Stimulated activated effector memory CD8-positive, alpha-beta T cell treated with anti-CD3 and anti-CD28 coated beads, Interleukin-12 subunit alpha, Interleukin-12 subunit beta, amount 100 ng/mL, for 72 hours (primary cell): ENCODE measurements around the gene ABCC10.
"Not testable (repeated sequence)": the region's sequence is repeated elsewhere in the genome, so short reads cannot be mapped to it uniquely, and the experiment has no call there.

Experiments
- ATAC-seq: fragments of 150-1000 bp; cut with Tn5 transposase; 2 replicates; pipeline ENCODE4 v1.10.0; 2021
- DNase-seq, 2 donors: peaks; one replicate each; pipeline ENCODE4 v3.0.0; 2021 to 2022; ENCODE audit warnings: low spot score in 2 of 2
- H3K27ac Mint-ChIP-seq: one replicate; pipeline ENCODE4 v1.8.0; 2022; ENCODE audit warnings: mild to moderate bottlenecking, mixed read lengths
- H3K36me3 Mint-ChIP-seq: one replicate; pipeline ENCODE4 v1.8.0; 2022; ENCODE audit warnings: mild to moderate bottlenecking, mixed read lengths
- H3K4me1 Mint-ChIP-seq: one replicate; pipeline ENCODE4 v1.8.0; 2022; ENCODE audit warnings: mixed read lengths
- H3K4me3 Mint-ChIP-seq: one replicate; pipeline ENCODE4 v1.8.0; 2022; ENCODE audit warnings: mild to moderate bottlenecking, mixed read lengths
- H3K9me3 Mint-ChIP-seq: one replicate; pipeline ENCODE4 v1.8.0; 2022; ENCODE audit warnings: mixed read lengths

The ABCC10 gene

DNA sequence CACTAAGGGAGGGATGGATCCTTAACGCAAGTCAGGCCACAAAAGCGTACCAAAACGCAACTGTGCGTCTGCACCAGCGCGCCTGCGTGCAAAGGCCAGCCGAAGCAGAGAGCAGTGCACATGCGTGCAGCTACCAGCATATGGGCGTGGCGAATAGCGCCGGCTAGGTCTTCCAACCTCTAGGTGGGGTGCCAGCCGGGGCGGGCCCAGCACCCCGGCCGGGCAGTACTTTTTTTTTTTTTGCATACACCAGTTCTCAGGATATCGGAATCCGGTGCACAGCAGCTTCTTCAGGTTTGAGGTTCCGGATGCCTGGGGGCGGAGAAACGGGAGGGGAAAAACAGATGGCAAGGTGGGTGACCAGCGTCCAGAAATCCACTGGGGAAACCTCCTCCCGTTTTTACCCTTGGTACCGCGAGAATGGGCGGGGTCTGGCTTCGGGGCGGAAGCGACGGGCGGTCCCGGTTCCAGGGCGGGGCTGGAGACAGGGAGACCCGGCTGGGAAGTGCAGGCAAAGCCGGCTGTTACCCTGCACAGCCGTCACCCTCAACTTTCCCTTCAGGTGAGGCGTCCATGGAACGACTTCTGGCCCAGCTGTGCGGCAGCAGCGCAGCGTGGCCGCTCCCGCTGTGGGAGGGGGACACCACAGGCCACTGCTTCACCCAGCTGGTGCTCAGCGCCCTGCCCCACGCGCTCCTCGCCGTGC, at the start of gene ABCC10:
Gene ABCC10 (plus strand): TSS at position 136 of the 706 bp plus-strand sequence. CDS start 438 bp downstream, at position 574.
- ATAC-seq, result peak; percentile 97
- peak; percentile 86 to 97 for DNase-seq
- Mint-ChIP-seq H3K36me3 (peaks cover 7% of the 10 kb centered on the region), H3K4me3 (peak within 1 kb of the TSS; percentile 91), H3K27ac (peak within 1 kb of the TSS; percentile 91), H3K4me1 (peaks cover 24% of the 10 kb centered on the region), H3K9me3 (no peaks in the 10 kb centered on the region)

DNA sequence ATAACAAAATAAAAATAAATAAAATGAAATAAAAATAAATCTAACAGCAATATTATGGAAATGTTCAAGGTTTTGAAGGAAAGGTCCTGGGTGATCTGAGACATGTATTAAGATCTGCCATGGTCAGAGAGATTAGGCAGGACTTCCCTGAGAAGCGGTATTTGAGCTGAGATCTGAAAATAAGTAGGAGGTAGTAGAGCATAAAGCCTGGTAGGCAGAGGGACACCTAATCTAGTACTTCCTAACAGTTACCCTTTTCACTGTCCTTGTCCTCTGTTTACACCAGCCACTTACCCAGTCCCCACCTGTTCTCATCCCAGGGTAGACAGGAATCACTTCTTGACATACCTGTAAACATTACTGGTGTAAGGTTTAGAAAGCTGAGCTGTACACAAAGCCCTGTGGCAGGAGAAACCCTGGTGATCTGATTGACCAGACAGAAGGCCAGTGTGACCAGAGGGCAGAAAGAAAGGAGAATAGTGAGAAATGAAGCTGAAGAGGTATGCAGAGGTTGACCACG, 49.6 kb upstream of the ABCC10 start:
- Mint-ChIP-seq H3K4me1 (peaks cover 22% of the 10 kb centered on the region), H3K36me3 (no peaks in the 10 kb centered on the region), H3K27ac (no peak overlapping the region), H3K9me3 (no peaks in the 10 kb centered on the region), H3K4me3 (no peak overlapping the region)
- no peak for DNase-seq
- no peak for ATAC-seq

- DNase-seq (no peak), ATAC-seq (no peak)
- peaks cover under 1% of the 10 kb centered on the region for H3K36me3 Mint-ChIP-seq
- H3K9me3 Mint-ChIP-seq, result no peaks in the 10 kb centered on the region
- no peak overlapping the region for H3K4me3 Mint-ChIP-seq
- peaks cover 26% of the 10 kb centered on the region for H3K4me1 Mint-ChIP-seq
- no peak overlapping the region for H3K27ac Mint-ChIP-seq
These were observed 48.7 kb upstream of the ABCC10 start for GRCh38 chr6:43378631-43379030.

DNA sequence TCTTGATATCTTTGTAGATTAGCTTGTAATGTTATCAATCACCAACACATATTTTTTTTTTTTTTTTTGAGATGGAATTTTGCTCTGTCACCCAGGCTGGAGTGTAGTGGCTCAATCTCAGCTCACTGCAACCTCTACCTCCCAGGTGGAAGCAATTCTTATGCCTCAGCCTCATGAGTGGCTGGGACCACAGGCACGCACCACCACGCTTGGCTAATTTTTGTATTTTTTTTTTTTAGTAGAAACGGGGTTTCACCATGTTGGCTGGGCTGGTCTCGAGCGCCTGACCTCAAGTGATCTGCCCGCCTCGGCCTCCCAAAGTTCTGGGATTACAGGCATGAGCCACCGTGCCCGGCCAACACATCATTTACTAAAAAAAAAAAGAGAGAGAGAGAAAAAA, 46.5 kb upstream of the ABCC10 start:
- not testable (repeated sequence) for H3K9me3 Mint-ChIP-seq, H3K36me3 Mint-ChIP-seq, ATAC-seq, H3K4me3 Mint-ChIP-seq, DNase-seq, H3K27ac Mint-ChIP-seq
- H3K4me1 Mint-ChIP-seq, result peaks cover 37% of the 10 kb centered on the region

- Mint-ChIP-seq H3K9me3 (no peaks in the 10 kb centered on the region), H3K36me3 (peaks cover 12% of the 10 kb centered on the region), H3K4me1 (peaks cover 39% of the 10 kb centered on the region), H3K4me3 (peak overlapping the region; percentile 64), H3K27ac (peak overlapping the region; percentile 93)
- no peak for ATAC-seq
- no peak for DNase-seq
These were observed 44.2 kb upstream of the ABCC10 start for GRCh38 chr6:43383021-43383667.

DNA sequence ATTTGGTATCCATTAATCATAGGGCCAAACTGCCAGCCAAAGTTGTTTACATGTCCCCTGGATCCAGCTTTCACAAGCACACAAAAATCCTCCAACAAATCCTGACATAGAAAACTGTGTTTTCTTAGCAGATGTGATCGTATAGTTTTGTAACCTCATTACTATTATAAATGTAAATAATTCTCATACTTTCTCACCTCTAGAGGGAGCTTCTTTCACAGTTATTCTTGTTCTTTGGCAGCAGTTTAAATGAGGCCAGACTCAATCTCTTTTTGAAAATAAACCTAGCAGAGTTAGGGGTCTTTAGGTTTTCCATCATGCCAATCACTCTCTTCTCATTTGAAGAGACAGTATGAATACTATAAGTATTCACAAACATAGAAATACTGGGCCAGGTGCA, 40.8 kb upstream of the ABCC10 start:
- no peak overlapping the region for H3K27ac Mint-ChIP-seq
- no peak for DNase-seq
- H3K9me3 Mint-ChIP-seq, result no peaks in the 10 kb centered on the region
- no peak overlapping the region for H3K4me3 Mint-ChIP-seq
- H3K4me1 Mint-ChIP-seq, result peaks cover 51% of the 10 kb centered on the region
- H3K36me3 Mint-ChIP-seq, result peaks cover 12% of the 10 kb centered on the region
- no peak for ATAC-seq

- Mint-ChIP-seq H3K9me3 (no peaks in the 10 kb centered on the region), H3K36me3 (peaks cover 7% of the 10 kb centered on the region), H3K4me3 (no peak overlapping the region), H3K4me1 (peaks cover 47% of the 10 kb centered on the region), H3K27ac (no peak overlapping the region)
- DNase-seq, result no peak
- no peak for ATAC-seq
These were observed 37.5 kb upstream of the ABCC10 start for GRCh38 chr6:43389730-43390295.

GRCh38 chr6:43390753-43391439, 36.4 kb upstream of the ABCC10 start:
- not testable (repeated sequence) for DNase-seq, H3K9me3 Mint-ChIP-seq, H3K36me3 Mint-ChIP-seq
- H3K4me1 Mint-ChIP-seq, result peaks cover 43% of the 10 kb centered on the region
- peak overlapping the region; percentile 70 for H3K4me3 Mint-ChIP-seq
- H3K27ac Mint-ChIP-seq, result peak overlapping the region; percentile 83
- peak; percentile 8 for ATAC-seq

- Mint-ChIP-seq H3K36me3 (no peaks in the 10 kb centered on the region), H3K27ac (peak overlapping the region; percentile 83), H3K4me1 (peaks cover 37% of the 10 kb centered on the region), H3K9me3 (no peaks in the 10 kb centered on the region), H3K4me3 (peak overlapping the region; percentile 70)
- DNase-seq (no peak), ATAC-seq (peak; percentile 59)
These were observed 35.8 kb upstream of the ABCC10 start for GRCh38 chr6:43391440-43392031.

- ATAC-seq, H3K36me3 Mint-ChIP-seq, DNase-seq, H3K9me3 Mint-ChIP-seq, H3K27ac Mint-ChIP-seq: not testable (repeated sequence)
- Mint-ChIP-seq H3K4me3 (peak overlapping the region; percentile 19), H3K4me1 (peaks cover 37% of the 10 kb centered on the region)
These were observed 34.2 kb upstream of the ABCC10 start for GRCh38 chr6:43393133-43393532.

DNA sequence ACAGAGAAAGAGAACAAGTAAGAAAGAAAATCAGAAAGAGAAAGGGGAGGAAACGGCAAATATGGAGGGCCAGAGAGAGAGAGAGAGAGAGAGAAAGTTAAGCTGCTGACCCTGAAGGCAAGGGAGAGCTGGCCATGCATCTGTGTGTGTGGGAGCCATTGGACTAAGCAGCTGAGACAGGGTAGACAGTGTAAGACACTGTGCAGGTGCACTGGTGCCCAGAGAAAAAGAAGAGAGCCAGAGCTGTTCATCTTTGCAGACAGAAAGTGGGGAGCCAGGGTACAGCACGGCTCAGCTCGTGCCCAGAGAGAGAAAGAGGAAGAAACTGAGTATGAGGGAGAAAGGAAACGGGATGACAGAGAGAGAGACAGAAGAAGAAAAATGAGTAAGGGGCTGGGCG, 33.7 kb upstream of the ABCC10 start:
- H3K4me1 Mint-ChIP-seq, result peaks cover 37% of the 10 kb centered on the region
- no peaks in the 10 kb centered on the region for H3K9me3 Mint-ChIP-seq
- peak overlapping the region; percentile 19 for H3K4me3 Mint-ChIP-seq
- H3K36me3 Mint-ChIP-seq, result no peaks in the 10 kb centered on the region
- ATAC-seq (no peak), DNase-seq (no peak)
- H3K27ac Mint-ChIP-seq, result no peak overlapping the region

- H3K9me3 Mint-ChIP-seq, result no peaks in the 10 kb centered on the region
- H3K27ac Mint-ChIP-seq, result no peak overlapping the region
- peaks cover 36% of the 10 kb centered on the region for H3K4me1 Mint-ChIP-seq
- no peak for DNase-seq
- ATAC-seq, result no peak
- no peak overlapping the region for H3K4me3 Mint-ChIP-seq
- H3K36me3 Mint-ChIP-seq, result no peaks in the 10 kb centered on the region
These were observed 32.4 kb upstream of the ABCC10 start for GRCh38 chr6:43394982-43395381.

- no peak overlapping the region for H3K4me3 Mint-ChIP-seq
- H3K9me3 Mint-ChIP-seq, result no peaks in the 10 kb centered on the region
- H3K4me1 Mint-ChIP-seq, result peaks cover 29% of the 10 kb centered on the region
- no peak for ATAC-seq
- no peaks in the 10 kb centered on the region for H3K36me3 Mint-ChIP-seq
- no peak for DNase-seq
- no peak overlapping the region for H3K27ac Mint-ChIP-seq
These were observed 31.6 kb upstream of the ABCC10 start for GRCh38 chr6:43395776-43396175.

DNA sequence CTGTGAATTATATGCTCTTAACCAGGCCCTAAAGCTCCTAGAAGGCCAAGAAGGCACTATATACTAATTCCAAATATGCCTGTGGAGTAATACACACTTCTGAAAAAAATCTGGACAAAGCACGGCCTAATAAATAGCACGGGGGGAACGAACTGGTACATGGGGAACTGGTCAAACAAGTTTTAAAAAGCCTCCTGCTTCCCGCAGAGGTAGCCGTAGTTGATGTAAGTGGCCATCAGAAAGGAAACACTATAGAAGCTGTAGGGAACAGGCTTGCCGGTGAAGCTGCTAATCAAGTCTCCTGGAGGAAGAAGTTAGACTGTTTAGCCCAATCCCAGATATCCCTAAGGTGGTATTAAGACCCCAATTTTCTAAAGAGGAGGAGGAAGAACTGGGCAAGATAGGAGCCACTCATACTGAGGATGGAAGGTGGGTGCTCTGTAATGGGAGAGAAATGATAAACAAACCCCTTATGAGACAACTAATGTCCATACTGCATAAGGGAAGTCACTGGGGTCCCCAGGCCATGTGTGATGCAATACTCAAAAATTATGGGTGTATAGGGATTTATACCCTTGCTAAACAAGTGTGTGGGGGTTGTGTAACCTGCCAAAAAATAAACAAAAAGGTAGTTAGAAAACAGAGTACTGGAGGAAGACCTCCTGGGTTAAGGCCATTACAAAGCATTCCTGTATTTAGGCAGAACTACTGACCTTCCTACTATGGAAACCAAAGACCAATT, 30.8 kb upstream of the ABCC10 start:
- H3K4me3 Mint-ChIP-seq, result no peak overlapping the region
- peaks cover 21% of the 10 kb centered on the region for H3K4me1 Mint-ChIP-seq
- H3K36me3 Mint-ChIP-seq, result no peaks in the 10 kb centered on the region
- H3K9me3 Mint-ChIP-seq, result no peaks in the 10 kb centered on the region
- H3K27ac Mint-ChIP-seq, result no peak overlapping the region
- ATAC-seq, result no peak
- DNase-seq, result no peak
